ENCODE measurements around the gene RAPGEF5.

RAPGEF5 gene

GRCh38 chr7:22142572-22142971, 214.4 kb downstream of the RAPGEF5 start:
- TF ChIP-seq POLR2AphosphoS5 (IDR thresholded peaks at IDR 0.05; ENCODE audit: borderline replicate concordance, low read depth, low read length) (no peak), FOXP2 (optimal IDR thresholded peaks at IDR 0.05; ENCODE audit: control extremely low read depth, extremely low read length, insufficient read depth) (no peak), EZH2 (IDR thresholded peaks at IDR 0.05) (no peak)
- Histone ChIP-seq H3K9ac (ENCODE audit: insufficient read length) (no peak overlapping the region), H3K36me3 (ENCODE audit: insufficient read depth, low read length) (no peaks in the 10 kb centered on the region), H3K4me3 (no peak overlapping the region), H3K9me3 (ENCODE audit: low read depth, low read length) (no peaks in the 10 kb centered on the region), H3K27ac (no peak overlapping the region)
- DNase-seq (ENCODE audit: low read depth, low spot score) = no peak

- no peak for DNase-seq (ENCODE audit: low read depth, low spot score)
- Histone ChIP-seq H3K4me3 (no peak overlapping the region), H3K27ac (no peak overlapping the region), H3K9ac (ENCODE audit: insufficient read length) (no peak overlapping the region), H3K9me3 (ENCODE audit: low read depth, low read length) (no peaks in the 10 kb centered on the region), H3K36me3 (ENCODE audit: insufficient read depth, low read length) (no peaks in the 10 kb centered on the region)
- TF ChIP-seq FOXP2 (optimal IDR thresholded peaks at IDR 0.05; ENCODE audit: control extremely low read depth, extremely low read length, insufficient read depth) (no peak), POLR2AphosphoS5 (IDR thresholded peaks at IDR 0.05; ENCODE audit: borderline replicate concordance, low read depth, low read length) (no peak), EZH2 (IDR thresholded peaks at IDR 0.05) (no peak)
Observed at GRCh38 chr7:22141355-22141754, 215.6 kb downstream of the RAPGEF5 start.

GRCh38 chr7:22140578-22140977, 216.4 kb downstream of the RAPGEF5 start:
- Histone ChIP-seq H3K36me3 (ENCODE audit: insufficient read depth, low read length) (no peaks in the 10 kb centered on the region), H3K9ac (ENCODE audit: insufficient read length) (no peak overlapping the region), H3K27ac (no peak overlapping the region), H3K9me3 (ENCODE audit: low read depth, low read length) (no peaks in the 10 kb centered on the region), H3K4me3 (no peak overlapping the region)
- DNase-seq (ENCODE audit: low read depth, low spot score) = no peak
- TF ChIP-seq POLR2AphosphoS5 (IDR thresholded peaks at IDR 0.05; ENCODE audit: borderline replicate concordance, low read depth, low read length) (no peak), FOXP2 (optimal IDR thresholded peaks at IDR 0.05; ENCODE audit: control extremely low read depth, extremely low read length, insufficient read depth) (no peak), EZH2 (IDR thresholded peaks at IDR 0.05) (no peak)

- no peaks in the 10 kb centered on the region for H3K36me3 ChIP-seq (ENCODE audit: insufficient read depth, low read length)
- no peaks in the 10 kb centered on the region for H3K9me3 ChIP-seq (ENCODE audit: low read depth, low read length)
Observed at GRCh38 chr7:22138886-22139285, 218.1 kb downstream of the RAPGEF5 start.

GRCh38 chr7:22138106-22138505, 218.8 kb downstream of the RAPGEF5 start:
- Histone ChIP-seq H3K27ac (no peak overlapping the region), H3K36me3 (ENCODE audit: insufficient read depth, low read length) (no peaks in the 10 kb centered on the region), H3K9me3 (ENCODE audit: low read depth, low read length) (no peaks in the 10 kb centered on the region), H3K9ac (ENCODE audit: insufficient read length) (no peak overlapping the region), H3K4me3 (no peak overlapping the region)
- TF ChIP-seq FOXP2 (optimal IDR thresholded peaks at IDR 0.05; ENCODE audit: control extremely low read depth, extremely low read length, insufficient read depth) (no peak), POLR2AphosphoS5 (IDR thresholded peaks at IDR 0.05; ENCODE audit: borderline replicate concordance, low read depth, low read length) (no peak), EZH2 (IDR thresholded peaks at IDR 0.05) (no peak)
- DNase-seq (ENCODE audit: low read depth, low spot score) = no peak

More at GRCh38 chr7:22138886-22139285, 218.1 kb downstream of the RAPGEF5 start:
- H3K27ac ChIP-seq = no peak overlapping the region
- no peak for TF ChIP-seq EZH2 (IDR thresholded peaks at IDR 0.05)
- TF ChIP-seq POLR2AphosphoS5 (IDR thresholded peaks at IDR 0.05; ENCODE audit: borderline replicate concordance, low read depth, low read length) = no peak
- TF ChIP-seq FOXP2 (optimal IDR thresholded peaks at IDR 0.05; ENCODE audit: control extremely low read depth, extremely low read length, insufficient read depth) = no peak
- H3K9ac ChIP-seq (ENCODE audit: insufficient read length) = no peak overlapping the region
- DNase-seq (ENCODE audit: low read depth, low spot score) = no peak
- H3K4me3 ChIP-seq = no peak overlapping the region

GRCh38 chr7:22137466-22137865, 219.5 kb downstream of the RAPGEF5 start:
- Histone ChIP-seq H3K27ac (no peak overlapping the region), H3K9me3 (ENCODE audit: low read depth, low read length) (no peaks in the 10 kb centered on the region), H3K9ac (ENCODE audit: insufficient read length) (no peak overlapping the region), H3K4me3 (no peak overlapping the region), H3K36me3 (ENCODE audit: insufficient read depth, low read length) (no peaks in the 10 kb centered on the region)
- DNase-seq (ENCODE audit: low read depth, low spot score) = no peak
- TF ChIP-seq FOXP2 (optimal IDR thresholded peaks at IDR 0.05; ENCODE audit: control extremely low read depth, extremely low read length, insufficient read depth) (no peak), EZH2 (IDR thresholded peaks at IDR 0.05) (no peak), POLR2AphosphoS5 (IDR thresholded peaks at IDR 0.05; ENCODE audit: borderline replicate concordance, low read depth, low read length) (no peak)

- no peaks in the 10 kb centered on the region for H3K36me3 ChIP-seq (ENCODE audit: insufficient read depth, low read length)
Observed at GRCh38 chr7:22137026-22137425, 219.9 kb downstream of the RAPGEF5 start.

GRCh38 chr7:22129819-22130580, 227.0 kb downstream of the RAPGEF5 start:
- Histone ChIP-seq H3K9ac (ENCODE audit: insufficient read length) (no peak overlapping the region), H3K36me3 (ENCODE audit: insufficient read depth, low read length) (no peaks in the 10 kb centered on the region), H3K4me3 (no peak overlapping the region), H3K27ac (no peak overlapping the region), H3K9me3 (ENCODE audit: low read depth, low read length) (no peaks in the 10 kb centered on the region)
- no peak for DNase-seq (ENCODE audit: low read depth, low spot score)
- TF ChIP-seq EZH2 (IDR thresholded peaks at IDR 0.05) (no peak), FOXP2 (optimal IDR thresholded peaks at IDR 0.05; ENCODE audit: control extremely low read depth, extremely low read length, insufficient read depth) (no peak), POLR2AphosphoS5 (IDR thresholded peaks at IDR 0.05; ENCODE audit: borderline replicate concordance, low read depth, low read length) (no peak)

More at GRCh38 chr7:22137026-22137425, 219.9 kb downstream of the RAPGEF5 start:
- Histone ChIP-seq H3K9me3 (ENCODE audit: low read depth, low read length) (no peaks in the 10 kb centered on the region), H3K9ac (ENCODE audit: insufficient read length) (no peak overlapping the region), H3K27ac (no peak overlapping the region), H3K4me3 (no peak overlapping the region)
- no peak for TF ChIP-seq POLR2AphosphoS5 (IDR thresholded peaks at IDR 0.05; ENCODE audit: borderline replicate concordance, low read depth, low read length)
- TF ChIP-seq FOXP2 (optimal IDR thresholded peaks at IDR 0.05; ENCODE audit: control extremely low read depth, extremely low read length, insufficient read depth) = no peak
- TF ChIP-seq EZH2 (IDR thresholded peaks at IDR 0.05) = no peak
- DNase-seq (ENCODE audit: low read depth, low spot score) = no peak
